Pons (tissue), 1 donor: ENCODE data around the gene RNASEH1.
"Not testable (repeated sequence)": the region's sequence is repeated elsewhere in the genome, so short reads cannot be mapped to it uniquely, and the experiment has no call there.

Source experiments
- DNase-seq: peaks from one replicate; pipeline ENCODE4 v3.0.0-alpha.2; 2016; ENCODE audit warnings: low spot score

RNASEH1 gene

GRCh38 chr2:3589086-3589485, 31.0 kb upstream of the RNASEH1 start:
- DNase-seq: no peak

DNA sequence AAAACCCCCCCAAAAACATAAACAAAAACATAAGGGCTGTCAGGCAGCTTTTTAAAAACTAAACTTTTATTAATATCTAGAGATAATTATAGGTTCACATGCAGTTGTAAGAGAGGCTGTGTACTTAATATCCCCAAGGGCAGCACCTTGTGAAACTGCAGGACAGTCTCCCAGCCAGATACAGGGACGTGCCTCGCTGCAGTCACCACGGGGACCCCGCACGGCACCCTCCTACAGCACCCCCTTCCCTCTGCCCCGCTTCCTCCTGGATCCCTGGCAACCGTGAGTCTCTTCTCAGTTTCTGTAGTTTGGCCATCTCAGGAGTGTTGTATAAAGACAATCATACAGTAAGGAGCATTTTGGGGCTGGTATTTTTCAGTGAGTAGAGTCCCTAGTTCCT, 30.0 kb upstream of the RNASEH1 start:
- no peak for DNase-seq

DNA sequence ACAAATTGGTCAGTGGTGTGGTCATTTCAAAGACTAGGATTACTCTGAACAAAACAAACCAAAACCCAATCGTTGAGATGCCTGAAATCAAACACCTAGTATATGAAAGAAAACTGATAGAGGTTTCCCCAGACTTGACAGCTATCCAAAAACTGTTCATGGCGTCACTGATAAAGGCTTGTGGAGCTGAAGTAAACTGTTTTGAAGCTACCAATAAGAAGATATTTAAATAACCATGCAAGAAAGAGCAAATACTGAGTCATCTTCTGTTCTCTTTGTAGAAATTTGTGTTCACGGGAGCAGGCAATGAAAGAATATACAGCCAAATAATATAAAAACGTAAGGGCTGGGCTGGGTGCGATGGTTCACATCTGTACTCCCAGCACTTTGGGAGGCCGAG, 29.3 kb upstream of the RNASEH1 start:
- DNase-seq: no peak

DNA sequence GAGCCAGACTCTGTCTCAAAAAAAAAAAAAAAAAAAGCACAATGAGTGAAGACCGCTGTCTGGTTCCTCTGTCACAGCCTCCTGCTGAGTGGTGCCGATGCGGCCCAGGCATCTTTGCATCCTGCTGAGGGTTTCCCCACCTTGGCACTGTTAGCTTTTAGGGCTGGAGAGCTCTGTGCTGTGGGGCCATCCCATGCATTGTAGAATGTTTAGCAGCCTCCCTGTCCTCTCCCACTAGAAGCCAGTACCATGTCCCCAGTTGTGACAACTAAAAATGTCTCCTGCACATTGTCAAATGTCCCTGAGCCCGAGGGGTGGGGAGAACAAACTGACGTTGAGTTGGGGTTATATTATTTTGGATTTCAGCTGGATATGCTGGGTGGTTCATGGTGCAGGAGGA, 28.9 kb upstream of the RNASEH1 start:
- no peak for DNase-seq

GRCh38 chr2:3586220-3586619, 28.1 kb upstream of the RNASEH1 start:
- no peak for DNase-seq

DNA sequence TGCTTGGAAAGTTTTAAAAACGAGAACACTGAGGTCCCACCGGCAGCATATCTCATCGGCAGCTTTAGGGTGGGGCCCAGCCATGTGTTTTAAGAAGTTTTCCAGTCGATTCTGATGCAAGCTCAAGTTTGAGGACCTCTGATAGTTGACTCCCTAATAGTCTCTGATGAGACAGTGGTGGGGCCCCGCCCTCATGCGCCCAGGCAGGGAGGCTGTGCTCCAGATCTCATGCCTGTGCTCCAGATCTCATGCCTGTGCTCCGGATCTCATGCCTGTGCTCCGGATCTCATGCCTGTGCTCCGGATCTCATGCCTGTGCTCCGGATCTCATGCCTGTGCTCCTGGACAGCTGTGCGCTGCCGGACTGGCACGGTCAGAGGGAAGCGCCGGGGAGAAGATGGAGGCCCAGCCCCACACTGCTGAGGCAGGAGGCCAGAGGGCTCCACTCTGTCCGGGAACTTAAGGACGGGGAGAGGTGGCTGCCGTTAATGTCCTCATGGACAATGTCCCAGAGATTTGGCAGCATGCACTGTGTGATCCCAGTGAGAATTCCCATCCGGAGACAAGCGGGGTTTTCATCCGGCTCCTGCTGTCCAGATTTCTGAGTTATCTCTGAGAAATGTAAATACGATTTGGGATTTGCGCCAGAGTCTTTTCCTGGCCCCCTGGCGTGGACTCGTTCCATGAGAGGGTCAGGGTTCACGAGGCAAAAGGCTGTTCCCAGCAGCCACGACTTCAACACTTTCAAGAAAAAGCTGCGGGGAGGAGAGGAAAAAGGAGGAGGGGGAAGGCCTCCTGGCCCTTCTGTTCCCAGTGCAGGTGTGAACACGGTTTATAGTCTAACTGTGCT, 27.4 kb upstream of the RNASEH1 start:
- no peak for DNase-seq

- DNase-seq: no peak
These were observed 26.6 kb upstream of the RNASEH1 start for GRCh38 chr2:3584608-3585260.

DNA sequence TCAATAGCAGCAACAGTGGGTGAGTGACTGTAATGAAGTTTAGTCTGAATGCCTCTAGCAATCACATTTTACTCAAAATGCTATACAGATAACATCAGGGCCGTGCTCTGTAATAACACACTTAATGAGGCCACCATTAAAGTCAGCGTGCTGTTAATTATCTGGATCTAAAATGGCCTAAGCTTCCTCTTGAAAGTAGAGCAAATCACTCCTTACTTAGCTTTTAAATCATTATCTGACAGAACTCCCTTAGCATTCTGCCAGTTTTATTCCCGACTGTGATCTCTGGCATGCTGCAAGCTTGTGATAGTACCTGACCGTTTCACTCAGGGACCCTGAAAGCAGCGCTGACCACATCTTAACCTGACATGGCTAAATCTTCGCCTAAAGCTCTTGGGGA, 25.9 kb upstream of the RNASEH1 start:
- no peak for DNase-seq

- DNase-seq: no peak
These were observed 23.5 kb upstream of the RNASEH1 start for GRCh38 chr2:3581367-3582262.

DNA sequence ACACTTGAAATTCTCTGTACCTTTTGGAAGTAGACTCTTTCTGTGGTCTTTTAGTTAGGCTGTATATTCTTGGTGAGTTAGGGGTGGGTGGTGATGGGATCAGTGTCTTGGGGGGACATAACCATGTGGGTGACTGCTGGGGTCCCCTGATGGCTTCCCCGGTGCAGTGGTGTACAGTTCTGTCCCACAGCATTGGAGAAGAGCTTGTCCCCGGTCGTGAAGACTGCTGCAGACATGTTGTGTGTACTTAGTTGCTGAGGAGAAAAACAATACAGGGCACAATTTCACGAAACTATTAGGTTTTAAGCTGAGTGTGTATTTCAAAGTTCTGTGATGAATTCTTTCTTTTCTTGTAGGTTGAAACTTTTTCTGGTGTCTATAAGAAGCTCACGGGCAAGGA, 22.3 kb upstream of the RNASEH1 start:
- DNase-seq: no peak

- DNase-seq: no peak
These were observed 20.9 kb upstream of the RNASEH1 start for GRCh38 chr2:3578987-3579386.

DNA sequence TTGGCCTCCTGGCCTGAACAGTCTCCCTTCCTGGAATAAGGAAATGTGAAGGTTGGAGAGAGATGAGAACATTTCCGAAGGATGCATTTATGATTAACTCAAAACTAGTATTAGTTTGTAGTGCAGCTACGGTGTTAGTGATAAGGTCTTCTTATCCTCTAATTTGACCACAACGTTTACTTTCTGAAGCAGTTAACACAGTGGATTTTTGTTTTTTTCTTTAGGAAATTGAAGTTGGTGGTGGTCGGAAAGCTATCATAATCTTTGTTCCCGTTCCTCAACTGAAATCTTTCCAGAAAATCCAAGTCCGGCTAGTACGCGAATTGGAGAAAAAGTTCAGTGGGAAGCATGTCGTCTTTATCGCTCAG, 18.1 kb upstream of the RNASEH1 start:
- DNase-seq: not testable (repeated sequence)

DNA sequence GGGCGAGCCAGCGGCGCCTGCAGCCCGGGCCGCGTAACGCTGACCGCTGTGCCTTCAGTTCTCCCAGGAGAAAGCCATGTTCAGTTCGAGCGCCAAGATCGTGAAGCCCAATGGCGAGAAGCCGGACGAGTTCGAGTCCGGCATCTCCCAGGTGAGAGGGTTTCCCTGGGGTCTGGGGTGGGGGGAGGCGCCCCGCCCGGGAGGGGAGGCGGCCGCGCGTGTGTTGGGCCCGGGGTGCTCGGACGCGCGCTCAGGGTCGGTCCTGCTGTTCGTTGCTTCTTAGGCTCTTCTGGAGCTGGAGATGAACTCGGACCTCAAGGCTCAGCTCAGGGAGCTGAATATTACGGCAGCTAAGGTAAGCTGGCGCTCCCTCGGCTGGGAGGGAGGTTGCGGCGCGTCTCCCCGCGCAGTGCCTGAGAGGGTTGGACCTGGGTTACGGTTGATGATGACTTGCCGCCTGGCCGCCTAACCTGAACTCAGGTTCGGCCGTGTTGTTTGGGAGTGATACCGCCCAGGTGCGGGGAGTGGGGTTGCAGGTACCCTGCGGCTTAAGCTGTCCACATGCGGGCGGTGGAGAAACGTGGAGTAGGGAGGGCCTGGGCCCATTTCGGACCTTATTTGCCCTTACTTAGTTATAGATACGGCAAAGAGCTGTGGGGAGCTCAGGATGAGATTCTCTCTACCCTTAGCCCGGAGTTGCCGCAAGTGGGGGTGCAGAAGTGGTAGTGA, 17.6 kb upstream of the RNASEH1 start:
- no peak for DNase-seq

GRCh38 chr2:3574155-3574554, 16.0 kb upstream of the RNASEH1 start:
- DNase-seq: no peak

- no peak for DNase-seq
These were observed 14.5 kb upstream of the RNASEH1 start for GRCh38 chr2:3572620-3573019.

DNA sequence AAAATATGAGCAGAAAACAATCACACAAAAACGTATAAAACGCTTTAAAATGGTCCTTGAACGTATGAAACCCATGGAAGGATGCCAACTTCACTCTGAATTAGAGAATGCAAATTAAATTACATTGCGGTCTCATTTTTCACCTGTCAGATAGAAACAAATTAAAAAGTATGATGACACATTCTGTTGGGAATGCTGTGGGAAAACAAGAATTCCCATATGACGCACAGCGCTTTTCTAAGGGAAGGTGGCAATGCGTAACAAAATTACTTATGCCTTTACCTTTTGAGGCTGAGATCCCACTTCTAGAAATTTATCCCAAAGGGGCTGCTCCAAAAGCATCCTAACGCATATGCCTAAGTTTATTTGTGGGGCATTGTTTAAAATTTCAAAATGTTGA, 13.2 kb upstream of the RNASEH1 start:
- no peak for DNase-seq

DNA sequence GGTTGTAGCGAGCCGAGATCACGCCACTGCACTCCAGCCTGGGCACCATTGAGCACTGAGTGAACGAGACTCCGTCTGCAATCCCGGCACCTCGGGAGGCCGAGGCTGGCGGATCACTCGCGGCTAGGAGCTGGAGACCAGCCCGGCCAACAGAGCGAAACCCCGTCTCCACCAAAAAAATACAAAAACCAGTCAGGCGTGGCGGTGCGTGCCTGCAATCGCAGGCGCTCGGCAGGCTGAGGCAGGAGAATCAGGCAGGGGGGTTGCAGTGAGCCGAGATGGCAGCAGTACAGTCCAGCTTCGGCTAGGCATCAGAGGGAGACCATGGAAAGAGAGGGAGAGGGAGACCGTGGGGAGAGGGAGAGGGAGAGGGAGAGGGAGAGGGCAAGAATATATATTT, 11.5 kb upstream of the RNASEH1 start:
- not testable (repeated sequence) for DNase-seq

- DNase-seq: no peak
These were observed 8.7 kb upstream of the RNASEH1 start for GRCh38 chr2:3566806-3567205.

DNA sequence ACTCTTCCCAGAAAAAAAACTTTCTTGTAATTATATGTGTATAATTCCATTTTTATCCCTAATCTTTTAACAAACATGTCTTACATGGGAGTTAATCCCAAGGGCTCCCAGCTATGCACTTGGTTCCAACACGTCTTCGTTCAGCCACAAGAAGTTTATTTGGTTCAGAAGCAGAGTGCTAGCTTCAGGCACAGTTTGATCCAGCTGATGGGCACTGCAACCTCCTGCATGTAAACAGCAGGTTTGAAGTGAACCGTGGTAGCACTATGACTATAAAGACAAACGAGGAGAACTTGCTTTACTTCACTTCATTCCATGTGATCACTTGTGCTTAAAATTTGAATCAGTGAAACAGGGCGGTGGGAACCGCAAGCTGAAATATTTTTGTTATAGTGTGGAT, 7.0 kb upstream of the RNASEH1 start:
- DNase-seq: no peak

- DNase-seq: no peak
These were observed 5.4 kb upstream of the RNASEH1 start for GRCh38 chr2:3563521-3563976.

DNA sequence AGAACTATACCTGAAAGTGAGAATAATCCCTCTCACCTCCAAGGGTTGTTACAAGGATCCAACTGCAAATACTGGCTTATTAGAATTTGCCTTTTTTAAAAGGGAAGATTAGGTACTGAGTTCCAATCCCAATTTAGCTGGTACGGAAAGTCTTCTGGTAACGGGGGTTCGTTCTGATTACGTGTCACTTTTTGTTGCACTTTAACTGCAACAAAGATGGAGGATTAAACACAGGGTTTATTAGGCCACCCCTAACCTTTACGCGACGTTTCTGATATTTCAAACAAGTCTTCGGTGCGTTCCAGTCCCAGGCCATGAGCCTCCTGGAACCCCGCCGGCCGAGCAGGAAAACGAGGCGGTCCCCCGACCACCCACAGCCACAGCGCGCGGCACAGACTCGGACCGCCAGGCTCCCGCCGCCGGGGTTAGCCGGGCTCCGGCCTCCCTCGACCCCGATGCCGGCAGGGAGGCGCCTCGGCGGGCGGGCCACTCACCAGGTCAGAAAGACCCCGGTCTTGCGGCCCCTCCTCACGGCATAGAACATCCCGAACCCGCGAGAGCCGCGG, 411 bp downstream of the RNASEH1 start:
- no peak for DNase-seq

DNA sequence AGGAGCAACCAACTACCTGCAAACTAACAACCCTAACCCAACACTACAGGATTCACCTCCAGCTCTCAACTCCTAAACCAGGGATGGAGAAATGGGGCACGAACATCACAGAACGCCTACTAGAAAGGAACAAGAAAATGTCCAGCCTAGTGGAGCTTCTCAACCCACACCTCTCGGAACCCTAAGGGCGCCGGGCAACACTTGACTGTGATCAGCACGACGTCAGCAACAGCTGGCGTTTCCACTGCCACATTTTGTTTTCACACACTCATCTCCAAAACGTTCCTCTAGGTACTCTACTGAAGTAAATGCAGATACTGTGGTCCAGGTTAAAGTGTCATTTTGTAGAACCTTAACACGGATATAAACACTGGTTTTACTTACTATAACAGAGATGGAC, 4.2 kb downstream of the RNASEH1 start:
- DNase-seq: no peak
